ENCODE results near the gene WDR1.

GRCh38 chr4:10101671-10102473 is 14.7 kb downstream of the WDR1 start:
- TF ChIP-seq CTCF (IDR thresholded peaks at IDR 0.05 in 2 of 3, conservative IDR thresholded peaks at IDR 0.05 in 1 of 3; ENCODE audit: control insufficient read depth in 2 of 3, extremely low read depth in 1 of 3, insufficient read depth in 1 of 3, low read depth in 3 of 3, low read length in 3 of 3) (no peak), RAD21 (IDR thresholded peaks at IDR 0.05; ENCODE audit: insufficient read depth, low read depth, low read length) (no peak), TBL1XR1 (IDR thresholded peaks at IDR 0.05; ENCODE audit: low read depth, low read length) (no peak), ZNF274 (IDR thresholded peaks at IDR 0.05; ENCODE audit: insufficient read depth, insufficient read length) (no peak), POLR2A (IDR thresholded peaks at IDR 0.05; ENCODE audit: low read depth, low read length) (no peak), STAT1 (conservative IDR thresholded peaks at IDR 0.05) (no peak)

All from GM12878 (cell line).